ENCODE data around the gene KIAA1755.

DNA sequence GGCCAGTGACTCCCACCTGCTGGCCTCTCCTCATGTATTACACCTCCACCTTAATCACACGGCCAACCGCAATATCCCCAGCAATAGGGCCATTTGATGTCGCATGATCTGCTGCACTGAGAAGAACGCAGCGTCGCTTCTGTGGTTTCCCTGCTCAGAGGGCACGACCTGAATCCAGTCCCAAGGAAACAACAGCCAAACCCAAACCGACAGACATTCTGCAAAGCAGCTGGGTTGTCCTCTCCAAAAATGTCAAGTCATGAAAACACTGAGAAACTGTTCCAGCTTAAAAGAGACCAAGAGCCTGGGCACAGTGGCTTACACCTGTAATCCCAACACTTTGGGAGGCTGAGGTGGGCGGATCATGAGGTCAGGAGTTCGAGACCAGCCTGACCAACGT lies 35.9 kb upstream of the KIAA1755 start:
- TF ChIP-seq, protein P1, sequence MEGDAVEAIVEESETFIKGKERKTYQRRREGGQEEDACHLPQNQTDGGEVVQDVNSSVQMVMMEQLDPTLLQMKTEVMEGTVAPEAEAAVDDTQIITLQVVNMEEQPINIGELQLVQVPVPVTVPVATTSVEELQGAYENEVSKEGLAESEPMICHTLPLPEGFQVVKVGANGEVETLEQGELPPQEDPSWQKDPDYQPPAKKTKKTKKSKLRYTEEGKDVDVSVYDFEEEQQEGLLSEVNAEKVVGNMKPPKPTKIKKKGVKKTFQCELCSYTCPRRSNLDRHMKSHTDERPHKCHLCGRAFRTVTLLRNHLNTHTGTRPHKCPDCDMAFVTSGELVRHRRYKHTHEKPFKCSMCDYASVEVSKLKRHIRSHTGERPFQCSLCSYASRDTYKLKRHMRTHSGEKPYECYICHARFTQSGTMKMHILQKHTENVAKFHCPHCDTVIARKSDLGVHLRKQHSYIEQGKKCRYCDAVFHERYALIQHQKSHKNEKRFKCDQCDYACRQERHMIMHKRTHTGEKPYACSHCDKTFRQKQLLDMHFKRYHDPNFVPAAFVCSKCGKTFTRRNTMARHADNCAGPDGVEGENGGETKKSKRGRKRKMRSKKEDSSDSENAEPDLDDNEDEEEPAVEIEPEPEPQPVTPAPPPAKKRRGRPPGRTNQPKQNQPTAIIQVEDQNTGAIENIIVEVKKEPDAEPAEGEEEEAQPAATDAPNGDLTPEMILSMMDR (IDR thresholded peaks at IDR 0.05), result no peak
- TF ChIP-seq POLR2A (IDR thresholded peaks at IDR 0.05), result no peak
